NCI-H1417 (cell line): Measurements from ENCODE around the gene WWOX.
"Not testable (repeated sequence)": the region's sequence is repeated elsewhere in the genome, so short reads cannot be mapped to it uniquely, and the experiment has no call there.

Experiments
- DNase-seq, 3 experiments: peaks; one replicate each; lab custom pipeline; 2025; lab: John Stamatoyannopoulos, UW

Gene WWOX

GRCh38 chr16:78499399-78499798 lies 399.9 kb downstream of the WWOX start:
- DNase-seq: no peak

DNA sequence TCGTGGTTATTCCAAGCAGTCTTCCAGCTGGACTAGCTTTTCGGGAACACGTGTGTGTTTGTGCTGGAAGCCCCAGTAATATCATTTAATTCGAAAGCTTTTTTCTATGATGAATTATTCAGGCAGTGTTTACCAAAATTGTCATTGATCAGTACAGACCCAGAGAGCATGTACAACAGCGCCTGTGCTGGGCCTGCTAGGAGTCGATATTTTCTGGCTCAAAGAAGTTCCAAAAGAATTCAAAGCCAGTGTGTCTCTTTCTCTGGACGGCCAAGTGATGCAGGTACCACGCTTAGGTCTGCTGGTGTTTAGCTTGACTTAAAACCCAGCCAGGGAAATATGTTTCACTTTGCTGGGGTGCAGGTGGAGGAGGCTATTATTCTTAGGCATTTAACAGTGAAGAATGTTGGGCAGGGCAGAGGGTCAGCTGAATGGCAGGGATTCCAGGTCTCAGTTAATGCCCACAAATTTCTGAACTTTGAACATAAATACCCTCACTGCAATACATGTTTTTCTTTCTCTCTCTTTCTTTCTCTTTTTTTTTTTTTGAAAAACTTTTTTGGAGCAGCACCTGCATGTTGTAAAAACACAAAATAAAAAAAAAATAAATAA lies 401.3 kb downstream of the WWOX start:
- DNase-seq: no peak

GRCh38 chr16:78501744-78502143 lies 402.3 kb downstream of the WWOX start:
- DNase-seq: no peak

DNA sequence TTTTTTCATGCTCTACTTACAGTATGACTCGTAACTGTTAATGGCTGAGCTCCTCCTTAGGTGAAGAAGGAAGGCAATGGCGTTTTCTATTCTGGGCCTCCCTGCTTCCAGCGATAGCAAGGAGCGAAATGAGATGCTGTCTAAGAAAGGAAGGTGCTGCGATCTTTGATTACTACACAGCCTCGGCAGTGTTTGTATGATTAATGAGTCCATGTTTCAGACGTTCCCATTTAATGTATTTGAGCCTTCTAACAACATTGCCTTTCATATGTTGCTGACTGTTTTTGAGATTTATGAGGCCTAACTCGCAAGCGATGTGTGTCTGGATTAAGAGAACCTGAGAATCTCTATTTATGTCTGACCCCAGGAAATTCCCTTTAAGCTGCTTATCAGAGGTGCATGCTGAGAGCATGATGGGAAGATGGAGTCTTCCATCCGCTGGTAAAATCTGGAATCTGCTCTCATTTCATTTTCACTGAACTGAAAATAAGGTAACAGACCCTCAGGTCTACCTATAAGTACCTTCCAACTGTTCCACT lies 403.4 kb downstream of the WWOX start:
- DNase-seq: peak in 1 of 3 experiments; percentile 34

- DNase-seq: peak; percentile 29 to 81 (median 50)
Measured at GRCh38 chr16:78503602-78504001, 404.1 kb downstream of the WWOX start.

GRCh38 chr16:78504401-78504851 lies 405.0 kb downstream of the WWOX start:
- peak in 1 of 3 experiments; percentile 10 for DNase-seq

- DNase-seq: no peak
Measured at GRCh38 chr16:78505036-78505435, 405.6 kb downstream of the WWOX start.

DNA sequence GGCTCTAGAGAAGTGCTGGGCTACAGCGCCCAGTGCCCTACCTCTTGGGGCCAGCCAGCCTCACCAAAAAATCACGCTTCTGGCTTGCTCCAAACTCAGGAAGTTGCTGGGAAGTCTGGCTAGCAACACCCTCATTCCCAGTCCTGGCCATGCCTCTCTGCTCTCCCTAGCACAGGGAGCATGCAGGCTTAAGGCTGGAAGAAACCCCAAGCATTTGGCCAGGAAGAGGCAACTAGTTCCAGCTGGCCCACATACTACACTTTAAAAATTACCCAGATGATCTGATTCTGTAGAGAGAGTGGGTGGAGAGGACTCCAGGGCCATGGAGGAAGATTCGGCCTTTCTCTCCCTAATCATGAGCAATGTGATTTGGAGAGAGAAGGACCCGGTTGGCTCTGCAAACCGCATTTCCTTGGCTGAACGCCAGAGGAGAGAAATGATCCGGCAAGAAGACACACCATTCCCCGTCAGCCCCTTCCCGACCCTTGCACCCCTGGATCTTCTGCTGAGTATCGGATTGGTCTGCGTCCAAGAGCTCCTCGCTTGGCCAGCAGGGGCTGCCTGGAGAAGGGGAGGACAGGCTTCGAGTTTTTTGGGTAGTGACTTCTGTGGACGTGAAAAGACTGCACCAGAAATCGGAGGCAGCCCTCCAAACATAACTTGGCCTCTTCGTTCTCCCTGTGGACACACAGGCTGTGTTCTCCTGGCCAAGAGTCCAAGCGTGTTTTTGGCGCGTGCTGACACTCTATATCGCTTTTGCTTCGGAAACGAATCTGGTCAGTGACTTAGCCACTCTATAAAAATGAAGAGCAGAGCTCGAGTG lies 406.3 kb downstream of the WWOX start:
- peak in 1 of 3 experiments; percentile 35 for DNase-seq

DNA sequence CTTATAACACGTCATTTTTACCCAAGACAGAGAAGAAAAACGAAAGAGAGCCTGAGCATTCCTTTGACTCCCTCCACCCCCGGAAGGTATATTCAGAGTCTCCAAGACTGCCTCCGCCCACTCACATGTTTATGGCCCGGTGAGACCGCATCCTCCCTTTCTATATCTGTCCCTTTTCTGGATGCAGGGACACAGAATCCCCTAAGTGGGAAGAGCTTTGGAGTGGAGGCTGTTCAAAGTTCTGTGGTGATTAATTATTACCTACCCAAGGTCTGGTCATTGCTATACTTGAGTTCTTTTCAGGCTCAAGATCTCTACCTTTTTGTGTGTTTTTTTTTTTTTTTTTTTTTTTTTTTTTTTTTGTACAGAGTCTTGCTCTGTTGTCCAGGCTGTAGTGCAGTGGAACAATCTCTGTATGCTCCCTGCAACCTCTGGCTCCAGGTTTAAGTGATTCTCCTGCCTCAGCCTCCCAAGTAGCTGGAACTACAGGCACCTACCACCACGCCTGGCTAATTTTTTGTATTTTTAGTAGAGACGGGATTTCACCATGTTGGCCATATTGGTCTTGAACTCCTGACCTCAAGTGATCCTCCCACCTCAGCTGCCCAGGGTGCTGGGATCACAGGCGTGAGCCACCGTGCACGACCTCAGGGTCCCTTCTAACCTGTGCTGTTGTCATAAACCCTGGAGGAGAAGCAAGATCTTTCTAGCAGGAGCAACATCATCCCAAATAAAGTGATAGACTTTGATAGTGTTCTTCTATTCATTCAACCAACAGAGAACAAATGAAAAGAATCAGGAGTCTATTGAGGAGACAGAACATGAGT lies 407.1 kb downstream of the WWOX start:
- DNase-seq: no peak

GRCh38 chr16:78507576-78507975 lies 408.1 kb downstream of the WWOX start:
- no peak for DNase-seq

GRCh38 chr16:78509965-78510364 lies 410.5 kb downstream of the WWOX start:
- no peak for DNase-seq

DNA sequence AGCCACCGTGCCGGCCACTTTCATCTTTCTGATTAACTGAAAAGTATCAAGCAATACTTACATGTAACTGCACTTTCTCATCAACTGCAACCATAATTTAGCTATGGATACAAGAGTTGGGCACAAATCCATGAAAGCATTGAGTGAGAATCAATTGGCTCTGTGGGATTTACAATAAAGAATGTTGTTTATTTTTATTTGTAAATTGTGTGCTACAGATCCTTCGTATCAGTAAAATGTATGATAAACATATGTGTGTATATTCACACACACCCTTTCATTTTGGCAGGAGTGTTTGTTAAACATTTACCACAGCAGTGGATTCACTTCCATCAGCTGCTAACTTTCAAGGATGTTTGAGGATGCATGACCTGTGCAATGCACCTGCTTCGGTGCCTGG lies 411.0 kb downstream of the WWOX start:
- no peak for DNase-seq

DNA sequence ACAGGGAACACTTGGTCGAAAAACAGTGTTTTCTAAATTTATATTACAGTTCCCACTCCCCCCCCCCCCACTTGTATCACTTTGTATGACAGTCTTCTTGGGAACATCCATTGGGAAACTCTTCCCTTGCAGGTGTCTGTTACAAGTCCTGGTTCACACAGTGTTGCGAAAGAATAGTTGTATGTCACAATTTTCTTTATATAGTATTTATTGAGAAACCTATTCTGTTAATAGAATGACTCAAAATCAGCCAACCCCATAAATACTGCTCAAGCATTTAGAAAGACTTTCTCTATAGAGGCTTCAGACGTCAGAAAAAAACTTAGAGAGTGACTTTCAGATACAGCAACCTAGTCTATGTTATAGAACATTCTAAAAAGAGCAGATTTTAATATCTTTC lies 414.4 kb downstream of the WWOX start:
- no peak for DNase-seq

DNA sequence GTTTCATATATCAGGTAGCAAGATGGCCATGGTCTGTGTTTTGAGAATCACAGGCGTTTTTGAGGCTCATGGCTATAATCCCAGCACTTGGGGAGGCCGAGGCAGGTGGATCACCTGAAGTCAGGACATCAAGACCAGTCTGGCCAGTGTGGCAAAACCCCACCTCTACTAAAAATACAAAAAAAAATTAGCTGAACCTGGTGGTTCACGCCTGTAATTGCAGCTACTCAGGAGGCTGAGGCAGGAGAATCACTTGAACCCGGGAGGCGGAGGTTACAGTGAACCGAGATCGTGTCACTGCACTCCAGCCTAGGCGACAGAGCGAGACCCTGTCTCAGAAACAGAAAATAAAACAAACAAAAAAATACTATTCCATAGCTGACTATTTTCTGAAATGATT lies 415.4 kb downstream of the WWOX start:
- DNase-seq: not testable (repeated sequence)

DNA sequence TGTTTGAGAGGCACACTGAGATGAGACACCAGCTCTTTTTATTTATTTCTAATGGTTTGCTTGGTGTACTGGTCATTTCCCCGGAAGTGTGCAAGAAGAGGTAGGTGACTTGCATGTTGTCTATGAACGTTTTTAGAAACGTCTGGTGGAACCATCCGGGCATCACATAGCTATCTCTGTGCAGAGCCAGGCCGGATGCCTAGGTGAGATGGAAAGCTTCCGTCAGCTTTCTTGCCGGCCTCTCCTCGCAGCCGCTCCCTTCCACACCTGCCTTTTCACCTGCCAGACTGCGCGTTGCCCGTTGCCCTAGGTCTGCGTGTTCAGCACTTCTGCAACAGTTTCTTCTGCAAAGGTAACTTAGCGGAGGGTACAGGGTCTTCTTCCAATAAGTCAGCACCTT lies 416.0 kb downstream of the WWOX start:
- no peak for DNase-seq

DNA sequence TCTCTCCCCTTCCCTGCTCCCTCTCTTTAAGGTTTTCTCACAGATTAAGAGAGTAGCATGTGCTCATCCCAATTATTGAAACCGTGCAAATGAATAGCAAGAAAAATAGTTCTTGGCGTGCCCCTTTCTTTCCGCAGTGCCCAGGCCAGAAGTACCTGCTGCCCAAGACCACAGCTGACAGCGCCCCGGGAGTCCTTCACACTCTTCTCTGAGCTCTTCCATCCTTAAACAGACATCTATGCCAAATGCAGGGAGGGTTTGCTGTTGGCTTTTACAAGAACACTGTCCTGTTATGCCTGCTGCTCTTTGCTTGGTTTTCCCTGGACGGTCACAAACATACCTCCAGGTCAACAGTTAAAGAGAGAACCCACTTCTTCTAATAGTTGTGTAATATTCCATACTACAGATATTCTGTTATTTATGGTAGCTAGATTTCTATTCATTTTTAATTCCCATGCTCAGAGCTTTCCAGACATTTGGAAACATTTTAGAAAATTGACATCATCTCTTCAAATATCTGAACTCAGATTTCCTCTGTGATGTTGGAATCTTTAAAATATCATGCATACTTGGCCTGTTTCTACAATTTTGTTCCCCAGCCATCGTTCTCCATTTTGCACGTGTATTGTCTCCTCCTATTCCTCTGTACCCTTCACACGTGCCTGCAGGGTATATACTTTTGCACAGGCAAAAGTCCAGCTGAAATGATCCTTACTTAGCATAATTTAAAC lies 416.7 kb downstream of the WWOX start:
- no peak for DNase-seq

DNA sequence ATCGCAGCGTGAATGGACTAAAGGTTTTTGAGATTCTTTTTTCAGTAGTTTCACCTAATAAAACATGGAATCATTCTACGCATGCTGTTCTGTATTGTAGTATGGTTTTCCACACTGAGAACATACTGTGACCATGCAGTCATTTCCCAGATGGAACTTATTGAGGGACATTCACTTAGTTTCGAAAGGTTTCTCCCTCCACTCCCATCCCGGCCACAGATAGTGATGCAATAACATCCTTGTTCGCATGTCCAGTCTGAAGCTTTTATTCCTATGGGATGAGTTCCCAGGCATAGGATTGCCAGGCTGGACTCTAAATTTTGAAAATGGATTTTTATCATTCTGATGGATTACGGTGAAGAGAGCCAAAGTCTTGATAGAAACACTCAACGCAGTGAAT lies 420.4 kb downstream of the WWOX start:
- DNase-seq: no peak

DNA sequence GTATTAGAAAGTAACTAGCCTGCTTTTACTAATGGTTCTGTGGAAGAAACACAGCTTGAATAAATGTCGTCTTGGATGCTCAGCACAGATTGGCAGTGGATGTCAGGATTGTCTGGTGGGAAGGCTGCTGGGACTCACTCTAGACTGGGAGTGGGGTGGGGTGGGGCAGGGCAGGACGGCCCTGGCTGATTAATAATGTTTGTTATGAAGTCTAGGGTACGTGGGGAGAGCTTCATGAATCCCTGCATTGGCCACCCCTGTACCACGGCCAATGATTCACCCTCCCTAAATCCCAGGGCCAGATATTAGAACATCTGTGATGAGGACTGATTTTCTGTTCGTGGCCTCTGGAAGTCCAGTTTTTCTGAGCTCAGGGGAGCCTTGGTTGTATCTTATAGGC lies 421.0 kb downstream of the WWOX start:
- DNase-seq: no peak

GRCh38 chr16:78522327-78522726 lies 422.9 kb downstream of the WWOX start:
- DNase-seq: peak; percentile 3 to 32 (median 19)

- peak in 2 of 3 experiments; percentile 50 to 79 for DNase-seq
Measured at GRCh38 chr16:78523212-78523985, 423.9 kb downstream of the WWOX start.

DNA sequence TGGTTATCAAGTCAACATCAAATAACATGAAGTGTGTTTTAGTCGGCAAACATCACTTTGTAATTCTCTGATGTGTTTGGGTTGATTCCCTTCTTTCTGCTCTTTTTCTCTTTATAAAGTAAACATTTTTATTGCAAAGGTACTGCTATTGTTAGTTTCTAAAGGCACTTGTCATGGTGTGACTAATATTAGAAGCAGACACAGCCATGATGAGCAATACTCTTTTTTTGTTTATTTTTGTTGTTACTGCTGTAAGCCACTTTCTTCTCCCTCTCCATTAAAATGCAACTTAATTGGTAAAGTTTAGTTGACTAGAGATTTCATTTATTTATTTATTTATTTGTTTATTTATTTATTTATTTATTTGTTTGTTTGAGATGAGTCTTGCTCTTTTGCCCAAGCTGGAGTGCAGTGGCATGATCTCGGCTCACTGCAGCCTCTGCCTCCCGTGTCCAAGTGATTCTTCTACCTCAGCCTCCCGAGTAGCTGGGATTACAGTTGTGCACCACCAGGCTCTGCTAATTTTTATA lies 424.7 kb downstream of the WWOX start:
- DNase-seq: no peak
